SIG-M5 treated with dmso at 0.1 percent for 504 hours (cell line): Measurements from ENCODE around the gene LAMA5.

Experiments used
- DNase-seq: peaks from one replicate; lab custom pipeline; 2025; ENCODE audit not compliant: unreplicated experiment; lab: John Stamatoyannopoulos, UW

Gene LAMA5

DNA sequence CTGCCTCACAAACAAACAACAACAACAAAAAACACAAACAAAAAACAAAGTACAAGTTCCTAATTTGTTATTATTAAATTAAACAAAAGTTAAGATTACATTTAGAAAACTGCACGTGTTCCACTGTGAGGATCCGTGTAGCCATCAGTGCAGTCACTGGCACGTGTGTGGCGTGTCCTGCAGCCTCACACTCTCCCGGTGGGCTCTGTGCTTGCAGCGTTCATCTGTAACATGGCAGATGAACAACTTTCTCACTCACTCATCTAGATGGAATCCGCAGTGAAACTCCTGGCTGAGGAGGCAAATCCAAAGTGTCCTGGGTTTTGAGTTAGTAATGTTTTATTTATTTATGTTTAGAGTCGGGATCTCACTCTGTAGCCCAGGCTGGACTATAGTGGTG lies 77.2 kb downstream of the LAMA5 start:
- no peak for DNase-seq

DNA sequence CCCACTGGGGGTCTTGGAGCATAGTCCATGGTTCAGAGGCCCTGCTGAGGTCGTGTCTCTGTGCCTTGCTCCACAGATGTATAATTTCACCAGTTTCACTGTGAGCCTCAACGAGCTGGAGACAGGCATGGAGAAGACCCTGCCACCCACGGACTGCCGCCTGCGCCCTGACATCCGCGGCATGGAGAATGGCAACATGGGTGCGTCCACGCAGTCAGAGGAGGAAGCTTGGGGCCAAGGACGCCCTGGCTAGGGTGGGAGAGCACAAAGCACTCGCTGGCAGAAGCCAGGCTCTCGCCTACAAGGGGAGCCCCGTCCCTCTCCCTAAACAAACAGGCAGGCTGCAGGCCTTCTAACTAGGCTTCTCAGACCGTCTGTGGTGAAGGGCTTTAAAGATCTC lies 78.0 kb downstream of the LAMA5 start:
- DNase-seq = no peak

DNA sequence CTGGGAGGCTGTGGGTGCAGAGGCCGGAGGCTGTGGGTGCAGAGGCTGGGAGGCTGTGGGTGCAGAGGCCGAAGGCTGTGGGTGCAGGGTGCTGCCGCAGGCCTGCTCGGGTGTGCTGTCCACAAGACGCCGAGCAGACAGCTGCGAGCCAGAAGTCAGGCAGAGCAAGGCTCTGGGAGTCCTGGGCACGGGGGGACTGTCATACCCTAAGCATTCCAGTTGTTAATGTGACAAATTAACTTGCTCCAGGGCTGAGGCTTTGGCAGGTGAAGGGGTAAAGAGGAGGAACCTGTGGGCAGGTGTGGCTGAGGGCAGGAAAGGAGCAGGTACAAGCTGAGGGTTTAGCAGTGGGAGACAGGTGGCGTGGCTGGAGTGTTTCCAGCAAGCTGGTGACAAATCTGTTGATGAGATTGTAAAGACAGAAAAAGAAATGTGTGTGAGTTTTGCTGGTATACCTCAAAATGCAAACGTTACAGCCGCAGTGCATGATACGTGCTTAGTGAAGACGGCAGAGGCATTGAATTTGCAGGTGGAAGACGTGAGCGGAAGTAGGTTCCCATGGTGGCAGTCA lies 78.5 kb downstream of the LAMA5 start:
- no peak for DNase-seq

DNA sequence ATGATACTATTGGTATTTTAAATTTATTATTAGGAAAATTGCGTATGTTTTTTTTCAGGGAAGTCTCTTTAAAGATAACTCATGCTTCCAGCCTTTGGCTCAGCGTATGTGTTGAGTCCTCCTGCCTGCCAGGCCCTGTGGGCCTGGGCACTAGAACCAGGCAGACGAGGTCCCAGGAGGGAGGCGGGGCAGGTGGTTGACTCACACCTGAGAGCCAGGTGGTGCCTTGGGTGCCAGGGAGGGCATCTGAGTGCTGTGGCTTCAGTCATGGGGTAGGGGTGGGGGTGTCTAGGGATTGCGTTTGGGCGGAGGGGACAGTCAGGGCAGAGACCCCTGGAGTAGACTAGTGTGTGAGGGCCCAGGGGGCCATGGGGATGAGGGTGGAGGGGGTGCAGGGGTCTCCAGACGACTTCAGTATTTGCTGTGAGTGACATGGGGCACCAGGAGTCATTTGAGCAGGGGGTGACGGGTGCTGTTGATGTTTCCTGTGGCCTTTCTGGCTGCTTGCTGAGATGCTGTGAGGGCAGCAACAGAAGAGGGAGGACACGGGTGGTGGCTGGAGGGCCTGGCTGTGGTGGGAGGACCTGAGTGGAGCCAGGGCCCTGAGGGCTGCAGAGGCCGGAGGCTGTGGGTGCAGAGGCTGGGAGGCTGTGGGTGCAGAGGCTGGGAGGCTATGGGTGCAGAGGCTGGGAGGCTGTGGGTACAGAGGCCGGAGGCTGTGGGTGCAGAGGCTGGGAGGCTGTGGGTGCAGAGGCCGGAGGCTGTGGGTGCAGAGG lies 79.2 kb downstream of the LAMA5 start:
- no peak for DNase-seq

DNA sequence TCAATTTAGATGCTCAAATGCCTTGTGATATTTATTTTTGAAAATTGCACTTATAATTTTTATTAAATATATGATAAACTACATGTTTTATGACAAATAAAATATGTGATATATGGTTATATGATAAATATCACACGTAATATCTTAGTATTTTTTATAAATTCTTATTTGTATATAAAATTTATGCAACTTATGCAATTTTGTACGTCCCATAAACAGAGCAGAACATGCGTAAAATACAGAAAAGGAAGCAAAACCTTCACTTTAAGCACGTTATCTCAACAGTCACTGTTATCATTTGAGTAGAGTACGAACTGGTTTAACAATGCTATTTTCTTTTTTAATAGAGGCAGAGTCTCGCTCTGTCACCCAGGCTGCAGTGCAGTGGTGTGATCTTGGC lies 80.0 kb downstream of the LAMA5 start:
- DNase-seq = no peak

DNA sequence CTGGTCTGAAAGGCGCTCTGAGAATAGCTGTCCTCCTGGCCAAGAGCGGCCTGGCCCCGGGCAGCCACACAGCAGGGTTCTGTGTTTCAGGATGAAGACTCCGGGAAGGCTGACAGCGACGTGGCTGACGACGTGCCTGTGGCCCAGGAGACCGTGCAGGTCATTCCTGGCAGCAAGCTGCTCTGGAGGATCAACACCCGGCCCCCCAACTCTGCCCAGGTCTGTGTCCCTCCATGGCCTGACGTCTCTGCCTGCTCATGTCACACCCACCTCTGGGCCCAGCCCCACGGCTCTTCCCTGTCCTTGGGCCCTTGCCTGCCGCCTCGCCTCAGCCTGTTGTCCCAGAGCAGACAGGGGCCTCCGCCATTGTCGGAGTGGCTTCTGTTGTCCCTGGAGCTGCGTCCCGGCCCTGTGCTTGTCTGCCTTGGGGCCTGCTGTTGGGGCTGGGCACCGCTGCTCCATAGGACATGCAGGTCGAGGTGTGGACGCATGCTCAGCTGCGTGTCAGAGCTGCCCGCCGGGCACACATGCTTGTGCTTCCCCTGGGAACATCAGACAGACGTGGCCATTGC lies 80.5 kb downstream of the LAMA5 start:
- no peak for DNase-seq

DNA sequence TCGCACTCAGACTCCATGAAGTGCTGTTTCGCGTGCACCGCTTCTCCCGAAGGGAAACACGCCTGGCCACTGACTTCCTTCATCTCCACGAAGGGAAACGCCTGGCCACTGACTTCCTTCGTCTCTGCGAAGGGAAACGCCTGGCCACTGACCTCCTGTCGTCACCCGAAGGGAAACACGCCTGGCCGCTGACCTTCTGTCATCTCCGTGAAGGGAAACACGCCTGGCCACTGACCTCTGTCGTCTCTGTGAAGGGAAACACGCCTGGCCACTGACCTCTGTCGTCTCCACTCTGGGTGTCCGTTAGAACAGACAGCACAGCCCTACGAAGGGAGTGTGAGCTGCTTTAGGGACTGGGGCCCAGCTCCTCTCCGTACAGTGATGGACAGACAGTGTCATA lies 81.4 kb downstream of the LAMA5 start:
- DNase-seq = no peak

DNA sequence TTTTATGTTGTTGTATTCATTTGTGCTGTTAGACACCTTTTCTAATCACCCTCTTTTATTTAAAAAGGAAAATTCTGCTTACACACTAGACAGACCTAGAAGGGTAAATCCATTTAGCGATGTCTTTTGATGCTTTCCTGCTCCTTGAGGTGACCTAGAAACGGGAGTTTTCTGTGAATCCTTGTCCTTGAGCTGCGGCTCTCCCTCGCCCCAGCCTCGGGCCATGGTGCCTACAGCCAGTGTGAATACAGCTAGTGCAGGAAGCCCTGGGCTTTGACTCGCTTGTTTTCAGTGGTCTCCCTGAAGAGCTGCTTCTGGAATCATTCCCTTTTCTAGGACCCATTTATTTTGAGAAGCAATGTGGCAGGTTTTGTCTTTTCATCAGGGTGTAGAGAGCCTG lies 82.0 kb downstream of the LAMA5 start:
- DNase-seq = no peak

DNA sequence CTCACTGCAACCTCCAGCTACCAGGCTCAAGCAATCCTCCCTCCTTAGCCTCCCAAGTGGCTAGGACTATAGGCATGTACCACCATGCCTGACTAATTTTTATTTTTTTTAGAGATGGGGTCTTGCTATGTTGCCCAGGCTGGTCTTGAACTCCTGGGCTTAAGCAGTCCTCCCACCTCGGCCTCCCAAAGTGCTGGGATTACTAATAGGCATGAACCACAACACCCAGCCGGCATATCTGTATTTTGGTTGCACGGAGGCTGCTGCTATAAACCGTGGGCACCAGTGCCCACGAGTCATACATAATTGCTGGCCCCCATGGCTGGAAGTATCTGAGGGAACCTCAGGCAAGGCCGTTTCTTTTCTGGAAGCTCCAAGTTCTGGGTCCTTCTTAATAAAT lies 82.7 kb downstream of the LAMA5 start:
- no peak for DNase-seq

DNA sequence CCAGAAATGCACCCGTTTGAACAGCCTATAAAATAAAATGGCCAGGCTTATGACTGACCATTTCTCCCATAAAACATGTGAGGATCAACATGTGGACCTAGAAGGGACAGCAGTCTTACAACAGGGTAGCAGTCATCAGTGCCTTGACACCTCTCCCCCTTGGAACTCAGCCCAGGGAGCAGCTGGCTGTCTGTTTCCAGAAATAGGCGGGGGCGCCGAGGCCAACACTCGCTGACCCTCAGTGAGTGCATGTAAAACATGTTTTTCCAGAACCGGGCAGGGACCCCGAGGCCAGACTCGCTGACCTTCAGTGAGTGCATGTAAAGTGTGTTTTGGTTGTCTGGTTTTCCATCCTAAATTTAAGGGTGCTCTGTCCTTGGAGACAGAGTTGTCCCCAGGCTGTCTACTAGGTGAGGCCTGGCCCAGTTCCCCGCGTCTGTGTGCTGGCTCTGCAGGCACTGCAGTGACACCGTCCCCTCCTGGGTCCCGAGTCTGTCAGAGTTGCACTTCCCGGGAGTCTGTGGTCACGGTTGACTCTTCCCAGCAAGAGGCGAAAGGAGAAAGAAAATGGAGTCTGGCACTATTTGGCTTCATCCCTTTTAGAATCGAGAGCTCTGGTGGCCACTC lies 84.1 kb downstream of the LAMA5 start:
- DNase-seq = no peak

DNA sequence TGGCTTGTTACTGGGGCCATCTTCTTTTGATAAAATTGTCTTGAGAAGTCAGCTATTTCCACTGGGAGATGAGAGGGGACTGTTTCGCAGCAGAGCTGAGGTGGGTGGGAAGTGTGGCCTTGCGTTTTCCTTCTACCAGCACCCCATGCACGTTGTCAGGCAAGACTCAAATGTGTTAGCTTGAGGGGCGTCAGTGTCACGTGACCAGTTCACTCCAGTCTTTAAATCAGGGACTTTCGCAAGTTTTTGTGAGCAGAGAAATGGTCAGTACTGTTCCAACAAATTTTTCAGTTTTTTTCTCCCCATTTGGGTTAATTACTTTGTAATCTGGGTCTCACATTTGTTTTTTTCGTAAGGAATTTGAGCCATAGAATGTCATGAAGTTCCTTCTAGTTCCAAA lies 85.0 kb downstream of the LAMA5 start:
- DNase-seq = no peak

DNA sequence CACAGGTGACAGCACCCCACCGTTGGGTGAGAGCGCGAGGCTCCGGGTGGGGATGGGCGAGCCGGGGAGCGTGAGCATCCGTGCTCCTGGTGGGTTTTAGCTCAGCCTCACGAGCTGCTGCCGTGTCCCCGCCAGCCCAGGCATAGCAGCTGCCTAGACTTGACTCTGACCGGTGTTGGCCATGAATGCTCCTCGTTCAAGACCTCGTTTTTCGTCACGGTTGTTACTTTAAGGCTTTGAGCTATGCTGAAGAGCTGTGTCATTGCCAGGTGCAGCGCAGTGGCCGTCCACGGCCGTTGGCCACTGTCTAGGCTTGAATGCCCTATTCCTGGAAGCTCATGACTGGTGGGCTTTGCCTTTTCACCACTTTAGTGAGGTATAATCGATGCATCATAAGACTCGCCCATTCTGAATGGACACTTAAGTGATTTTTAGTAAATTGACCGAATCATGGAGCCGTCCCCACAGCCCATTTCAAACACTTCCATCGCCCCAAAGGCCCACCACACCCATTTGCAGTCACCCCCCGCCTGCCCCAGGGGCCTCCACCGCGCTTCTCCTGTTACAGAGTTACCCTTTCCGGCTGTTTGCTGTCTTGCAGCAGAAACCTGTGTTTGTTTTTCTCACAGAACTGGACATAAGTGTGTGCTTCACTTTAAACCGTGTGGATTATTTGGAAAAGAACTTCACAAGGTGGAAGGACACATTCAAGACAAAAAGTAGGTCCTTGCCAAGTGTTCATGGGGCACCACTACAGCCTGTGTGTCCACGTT lies 85.8 kb downstream of the LAMA5 start:
- DNase-seq = no peak

DNA sequence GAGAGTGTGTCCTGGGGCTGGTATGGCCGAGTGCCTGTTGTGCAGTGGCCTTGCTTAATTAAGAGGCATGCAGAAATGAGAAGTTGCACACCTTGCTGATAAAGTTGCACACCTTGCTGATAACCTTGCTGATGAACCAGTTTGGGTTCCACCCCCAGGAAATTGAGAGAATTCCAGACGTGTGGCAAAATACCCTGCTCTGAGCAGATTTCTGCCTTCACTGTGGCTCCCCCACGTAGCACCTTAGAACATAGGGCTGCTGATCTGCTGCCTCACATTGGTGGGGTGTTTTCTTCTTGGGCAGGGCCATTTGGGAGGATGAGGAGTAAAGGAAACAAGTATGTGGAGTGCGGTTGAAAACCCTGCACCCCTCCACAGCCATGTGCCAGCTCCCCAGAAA lies 86.8 kb downstream of the LAMA5 start:
- DNase-seq = no peak

DNA sequence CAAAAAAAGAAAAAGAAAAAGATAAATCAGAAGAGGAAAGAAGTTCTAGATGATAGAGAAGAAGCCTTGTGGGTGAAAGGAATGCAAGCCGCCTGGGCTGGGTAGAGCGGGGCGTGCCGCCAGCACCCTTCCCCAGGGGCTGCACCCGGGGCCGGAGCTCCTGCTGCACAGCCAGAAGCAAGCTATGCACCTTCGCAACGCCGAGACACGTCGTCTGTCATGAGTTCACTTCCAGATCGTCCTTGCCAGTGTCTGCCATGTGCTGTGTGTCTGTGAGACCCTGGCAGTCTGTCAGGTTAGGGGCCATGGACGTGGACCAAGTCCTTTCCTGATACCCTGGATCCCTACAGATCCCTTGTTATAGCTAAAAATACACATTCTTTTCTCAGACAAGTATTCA lies 89.9 kb downstream of the LAMA5 start:
- DNase-seq = no peak

DNA sequence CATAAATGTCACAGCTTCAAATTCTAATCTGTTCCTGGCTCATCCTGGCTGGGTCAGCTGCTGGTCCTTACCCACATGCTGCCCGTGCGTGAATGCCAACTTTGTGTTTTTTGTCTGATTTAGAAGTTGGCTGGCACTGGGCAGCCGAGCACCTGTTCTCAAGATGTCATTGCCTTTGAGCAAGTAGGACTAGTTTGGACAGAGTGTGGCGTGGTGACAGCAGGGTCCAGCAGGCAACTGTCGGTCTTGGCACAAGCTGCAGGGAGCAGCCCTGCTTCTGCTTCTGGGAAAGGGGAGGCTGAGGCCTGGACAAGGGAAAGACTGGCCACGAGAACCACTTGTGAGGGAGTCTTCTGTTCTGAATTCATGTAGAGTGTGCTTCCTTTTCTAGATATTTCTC lies 90.7 kb downstream of the LAMA5 start:
- DNase-seq = no peak

DNA sequence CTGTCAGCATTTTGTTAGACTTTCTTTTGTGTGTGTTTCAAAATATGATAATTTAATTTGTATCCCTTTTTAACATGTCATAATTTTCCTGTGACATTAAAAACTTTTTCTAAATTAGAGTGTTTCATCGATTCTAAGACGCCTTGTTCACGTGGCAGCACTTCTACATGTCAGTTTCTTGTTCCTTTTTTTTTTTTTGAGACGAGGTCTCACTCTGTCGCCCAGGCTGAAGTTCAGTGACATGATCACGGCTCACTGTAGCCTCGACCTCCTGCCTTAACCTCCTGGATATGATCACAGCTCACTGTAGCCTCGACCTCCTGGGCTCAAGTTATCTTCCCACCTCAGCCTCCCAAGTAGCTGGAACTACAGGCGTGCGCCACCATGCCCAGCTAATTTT lies 91.9 kb downstream of the LAMA5 start:
- no peak for DNase-seq

DNA sequence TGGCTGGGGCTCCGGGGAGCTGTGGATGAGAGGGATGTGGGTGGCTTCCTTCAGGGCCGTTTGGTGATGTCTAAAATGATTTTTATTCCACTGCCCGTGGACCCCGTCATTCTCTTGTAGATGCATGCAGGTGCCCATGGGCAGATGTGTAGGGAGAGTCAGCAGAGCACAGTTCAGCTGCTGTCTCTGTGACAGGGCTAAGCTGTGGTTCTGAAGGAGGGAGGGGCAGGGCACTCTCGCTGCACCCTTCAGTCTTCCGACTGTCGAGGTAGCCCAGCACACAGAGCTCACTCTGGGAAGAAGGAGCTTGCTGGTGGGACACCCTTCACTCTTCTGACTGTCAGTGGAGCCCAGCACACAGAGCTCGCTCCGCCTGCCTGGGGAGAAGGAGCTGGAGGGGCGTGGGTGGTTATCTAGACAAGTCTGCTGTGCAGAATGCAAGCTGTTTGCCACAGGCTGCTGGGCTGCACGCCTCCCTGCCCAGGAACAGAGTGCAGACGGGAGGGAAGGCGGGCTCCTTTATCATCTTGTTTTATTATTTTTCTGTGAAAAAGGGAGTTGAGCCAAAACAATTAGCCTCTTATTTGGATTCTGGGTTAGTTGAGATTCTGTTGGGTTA lies 92.7 kb downstream of the LAMA5 start:
- no peak for DNase-seq

DNA sequence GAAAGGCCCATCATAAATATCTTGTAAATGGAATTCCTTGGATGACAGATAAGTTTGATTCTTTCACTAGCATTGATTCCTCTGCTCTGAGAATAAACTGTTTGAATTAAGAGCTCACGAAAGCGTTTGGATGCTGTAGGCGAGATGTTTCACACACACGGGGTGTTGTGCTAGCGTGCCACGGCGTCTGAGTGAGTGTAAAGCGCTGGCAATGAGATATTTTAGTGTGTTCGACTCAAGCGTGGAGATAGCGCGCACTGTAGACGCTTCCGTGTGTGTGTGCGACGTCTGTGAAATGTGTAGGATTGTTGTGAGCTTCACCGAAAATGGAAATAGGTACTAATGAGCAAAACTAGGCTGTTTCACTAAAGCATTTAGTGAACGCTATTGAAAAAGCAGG lies 93.7 kb downstream of the LAMA5 start:
- no peak for DNase-seq

DNA sequence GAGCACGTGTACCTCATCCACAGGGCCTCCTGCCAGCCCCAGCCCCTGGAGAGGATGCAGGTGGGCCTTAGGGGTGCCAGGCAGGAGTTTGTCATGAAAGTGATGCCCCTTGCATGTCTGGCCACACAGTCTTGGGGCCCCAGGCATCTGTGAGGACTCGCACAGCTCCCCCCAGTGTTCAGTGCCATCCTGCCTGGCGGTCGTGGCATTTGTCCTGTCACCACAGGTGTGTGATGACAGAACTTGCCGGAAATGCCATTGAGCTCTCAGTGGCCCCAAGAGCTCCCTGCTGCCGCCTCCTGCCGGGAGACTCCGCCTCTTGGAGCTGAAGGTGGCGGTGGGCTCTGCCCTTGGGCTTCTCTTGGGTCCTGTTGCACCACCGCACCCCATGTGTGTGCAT lies 94.9 kb downstream of the LAMA5 start:
- DNase-seq = no peak

DNA sequence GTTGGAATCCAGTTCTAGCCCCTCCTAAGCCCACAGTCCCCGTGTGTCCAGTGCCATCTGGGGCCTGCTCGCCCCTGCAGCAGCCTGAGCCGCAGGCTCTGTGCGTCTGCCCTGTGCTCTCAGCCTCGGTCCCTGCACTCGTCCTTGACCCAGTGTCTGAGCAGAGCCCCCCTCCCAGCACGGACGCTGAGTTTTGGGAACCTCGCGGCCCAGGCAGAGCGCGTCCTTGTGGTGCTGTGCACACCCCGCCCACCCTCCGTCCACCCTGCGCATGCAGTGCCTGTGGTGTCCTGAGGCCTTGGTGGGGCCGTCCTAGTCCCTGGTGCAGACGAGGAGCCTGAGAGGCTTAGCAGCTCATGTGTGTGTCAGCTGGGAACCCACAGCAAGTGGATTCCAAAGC lies 97.2 kb downstream of the LAMA5 start:
- DNase-seq = no peak

DNA sequence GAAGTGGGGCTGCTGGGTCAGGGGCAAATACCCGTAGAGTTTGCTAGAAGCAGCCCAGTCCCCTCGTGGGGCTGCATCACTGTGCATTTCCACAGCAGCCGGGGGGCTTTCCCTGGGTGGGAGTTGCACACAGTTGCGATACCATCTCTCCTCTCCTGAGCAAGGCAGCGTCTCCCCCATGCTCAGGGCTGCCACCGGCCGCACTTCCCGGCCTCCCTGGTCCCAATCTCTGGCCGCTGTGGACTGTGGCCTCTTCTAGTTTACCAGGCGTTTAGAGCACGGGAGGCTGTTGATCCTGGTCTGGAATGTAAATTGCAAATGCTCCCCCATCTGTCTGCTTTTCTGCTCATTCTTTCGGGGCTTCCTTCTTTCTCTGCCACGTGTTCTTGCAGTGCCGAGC lies 97.7 kb downstream of the LAMA5 start:
- no peak for DNase-seq
